HG03045 (cell line): Measurements from ENCODE around the gene PGLYRP3.
A peak's percentile ranks its signal among the peaks of the same experiment; 100 is the strongest.
"Not testable (repeated sequence)": the region's sequence is repeated elsewhere in the genome, so short reads cannot be mapped to it uniquely, and the experiment has no call there.

ENCODE experiments used
- ATAC-seq: cut with Tn5 transposase; IDR thresholded peaks from one replicate; pipeline ENCODE4 v1.9.1; 2021; ENCODE audit warnings: mild to moderate bottlenecking, moderate library complexity; ENCODE audit not compliant: unreplicated experiment

PGLYRP3 gene

DNA sequence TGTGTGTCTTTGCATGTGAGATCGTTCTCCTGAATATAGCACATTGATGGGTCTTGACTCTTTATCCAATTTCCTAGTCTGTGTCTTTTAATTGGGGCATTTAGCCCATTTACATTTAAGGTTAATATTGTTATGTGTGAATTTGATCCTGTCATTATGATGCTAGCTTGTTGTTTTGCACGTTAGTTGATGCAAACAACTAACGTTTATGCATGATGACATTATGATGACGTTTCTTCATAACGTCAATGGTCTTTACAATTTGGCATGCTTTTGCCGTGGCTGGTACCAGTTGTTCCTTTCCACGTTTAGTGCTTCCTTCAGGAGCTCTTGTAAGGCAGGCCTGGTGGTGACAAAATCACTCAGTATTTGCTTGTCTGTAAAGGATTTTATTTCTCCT is 5.4 kb upstream of the PGLYRP3 start:
- ATAC-seq, result not testable (repeated sequence)

DNA sequence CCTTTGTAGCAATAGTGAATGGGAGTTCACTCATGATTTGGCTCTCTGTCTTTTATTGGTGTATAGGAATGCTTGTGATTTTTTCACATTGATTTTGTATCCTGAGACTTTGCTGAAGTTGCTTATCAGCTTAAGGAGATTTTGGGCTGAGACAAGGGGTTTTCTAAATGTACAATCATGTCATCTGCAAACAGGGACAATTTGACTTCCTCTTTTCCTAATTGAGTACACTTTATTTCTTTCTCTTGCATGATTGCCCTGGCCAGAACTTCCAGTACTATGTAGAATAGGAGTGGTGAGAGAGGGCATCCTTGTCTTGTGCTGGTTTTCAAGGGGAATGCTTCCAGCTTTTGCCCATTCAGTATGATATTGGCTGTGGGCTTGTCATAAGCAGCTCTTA is 3.3 kb upstream of the PGLYRP3 start:
- ATAC-seq, result not testable (repeated sequence)

DNA sequence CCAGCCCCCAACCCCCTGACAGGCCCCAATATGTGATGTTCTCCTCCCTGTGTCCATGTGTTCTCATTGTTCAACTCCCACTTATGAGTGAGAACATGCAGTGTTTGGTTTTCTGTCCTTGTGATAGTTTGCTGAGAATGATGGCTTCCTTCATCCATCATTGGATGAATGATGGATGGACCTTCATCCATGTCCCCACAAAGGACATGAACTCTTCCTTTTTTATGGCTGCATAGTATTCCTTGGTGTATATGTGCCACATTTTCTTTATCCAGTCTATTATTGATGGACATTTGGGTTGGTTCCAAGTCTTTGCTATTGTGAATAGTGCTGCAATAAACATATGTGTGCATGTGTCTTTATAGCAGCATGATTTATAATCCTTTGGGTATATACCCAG is 1.6 kb upstream of the PGLYRP3 start:
- ATAC-seq, result not testable (repeated sequence)

DNA sequence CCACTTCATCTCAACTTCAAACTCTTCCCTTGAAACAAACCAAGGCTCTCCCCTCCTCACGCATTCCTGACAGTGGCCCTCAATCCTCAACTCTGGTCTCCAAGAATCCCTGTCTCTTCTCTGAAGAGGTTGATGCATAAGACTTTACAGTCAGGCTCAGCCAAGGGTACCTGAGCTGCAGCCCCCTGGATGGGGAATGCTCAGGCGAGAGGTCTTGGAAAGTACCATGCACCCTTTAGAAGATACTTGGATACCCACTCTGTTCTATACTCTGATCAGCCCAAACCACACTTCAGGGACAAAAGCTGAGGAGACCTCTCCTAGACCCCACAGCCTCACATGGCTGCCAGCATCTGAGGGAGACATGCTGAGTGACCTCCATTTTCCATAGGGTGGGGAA is 536 bp upstream of the PGLYRP3 start:
- no peak for ATAC-seq

DNA sequence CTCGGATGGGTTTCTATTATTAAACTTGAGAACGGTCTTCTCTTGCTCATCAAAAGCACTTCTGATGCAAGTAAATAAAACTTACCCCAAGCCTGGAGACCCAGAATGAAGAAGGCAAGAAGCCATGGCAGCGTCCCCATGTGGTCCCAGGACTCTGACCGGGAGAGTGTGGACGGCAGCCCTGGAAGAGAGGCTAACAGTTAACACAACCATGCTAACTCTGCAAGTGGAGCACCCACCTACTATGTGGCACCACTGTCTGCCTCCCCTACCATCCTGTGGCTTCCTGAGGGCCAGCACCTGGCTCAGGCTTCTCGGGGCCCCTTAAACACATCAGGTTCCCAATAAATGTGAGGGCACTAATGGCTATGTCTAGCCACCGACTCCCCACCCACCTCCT is 2.2 kb downstream of the PGLYRP3 start:
- no peak for ATAC-seq

DNA sequence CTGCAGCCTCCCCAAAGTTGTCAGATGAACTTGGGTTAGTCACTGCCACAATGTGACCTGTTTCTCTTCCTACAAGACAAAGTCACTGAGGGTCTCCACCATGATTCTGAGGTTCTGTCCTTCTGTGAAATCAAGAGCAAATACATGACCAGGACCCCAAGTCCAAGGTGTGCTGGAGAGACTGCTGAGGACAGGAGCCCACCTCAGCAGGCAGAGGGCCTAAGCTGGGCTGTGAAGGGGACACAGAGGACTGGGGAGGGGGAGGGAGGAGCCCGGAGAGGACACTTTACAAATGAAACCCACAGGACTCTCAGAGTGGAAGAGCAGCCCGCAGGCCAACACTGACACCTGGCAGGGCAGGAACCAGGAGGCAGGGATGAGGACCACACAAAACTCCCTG is 3.3 kb downstream of the PGLYRP3 start:
- no peak for ATAC-seq

DNA sequence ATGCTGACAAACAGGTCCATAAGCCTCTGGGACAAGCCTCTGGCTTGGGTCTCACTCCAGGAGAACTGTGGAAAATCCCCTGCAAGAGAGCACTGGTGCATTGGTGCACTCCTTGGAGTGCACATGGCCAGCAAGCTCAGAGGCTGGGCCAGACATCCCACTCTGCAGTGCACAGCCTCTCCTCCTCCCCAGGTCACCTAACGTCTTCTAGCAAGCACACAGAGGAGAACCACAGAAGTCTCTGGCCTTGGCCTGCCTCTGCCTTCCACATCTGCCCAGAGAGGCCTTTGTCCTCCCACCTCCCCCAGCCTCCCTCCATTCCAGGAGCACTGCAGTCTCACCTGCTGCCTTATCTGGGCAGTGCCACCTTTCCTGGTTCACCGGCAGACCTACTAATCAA is 4.2 kb downstream of the PGLYRP3 start:
- no peak for ATAC-seq

DNA sequence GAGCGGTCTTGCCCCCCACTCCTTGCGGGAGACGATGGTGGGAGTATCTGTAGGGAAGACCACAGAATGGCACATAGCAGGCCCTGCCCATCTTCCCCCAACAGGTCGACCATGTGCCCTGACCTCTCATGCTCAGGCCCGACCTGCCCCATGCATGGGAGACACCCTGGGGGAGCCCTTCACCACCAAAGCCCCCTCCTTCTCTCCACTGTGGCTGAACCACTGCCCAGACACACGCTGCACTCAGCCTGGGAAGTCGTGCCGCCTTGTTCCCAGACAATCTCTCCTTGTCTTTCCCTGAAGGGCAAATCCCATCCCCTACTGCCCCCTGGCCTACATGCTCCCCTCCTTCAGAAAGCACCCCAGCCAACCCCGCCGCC is 5.5 kb downstream of the PGLYRP3 start:
- no peak for ATAC-seq

DNA sequence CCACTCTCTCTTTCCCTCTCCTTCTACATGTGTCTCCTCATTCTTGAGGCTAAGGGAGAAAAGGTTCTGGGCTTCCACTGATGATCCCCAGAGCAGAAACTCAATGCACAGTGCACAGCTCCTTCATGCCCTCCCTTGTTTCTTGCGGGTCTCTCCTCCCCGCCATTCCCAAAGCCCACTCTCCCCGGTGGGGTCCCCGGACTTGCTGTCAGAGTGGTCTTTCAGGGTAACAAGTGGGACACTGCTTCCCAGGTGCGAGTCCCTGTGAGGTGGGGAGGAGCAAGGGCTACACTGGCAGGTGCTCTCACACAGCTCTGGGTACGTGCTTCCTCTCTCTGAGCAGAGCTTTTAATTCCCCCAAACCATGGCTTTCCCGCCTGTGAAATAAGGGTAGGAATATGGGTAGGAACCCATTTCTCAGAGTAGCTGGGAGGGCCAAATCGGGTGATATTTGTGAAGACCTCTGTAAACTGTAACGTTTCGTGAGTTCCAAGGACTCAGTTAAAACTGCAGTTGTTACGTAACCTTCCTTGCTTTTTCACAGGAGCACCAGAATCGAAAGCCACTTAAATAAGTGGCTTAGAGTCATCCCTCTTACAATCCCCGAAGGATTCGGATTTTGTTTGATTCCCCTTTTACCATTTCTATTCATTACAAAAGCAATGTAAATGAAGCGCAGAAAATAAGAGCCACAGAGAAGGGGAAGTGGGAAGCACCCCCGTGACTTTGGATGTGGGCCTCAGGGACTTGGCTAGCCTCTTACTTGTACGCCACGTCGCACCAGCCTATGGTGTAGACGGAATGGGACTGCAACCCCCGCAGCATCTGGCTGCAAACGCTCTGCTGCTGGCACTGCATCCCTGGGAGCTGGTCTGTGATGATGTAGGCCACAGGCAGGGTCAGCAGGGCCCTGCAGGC is 6.2 kb downstream of the PGLYRP3 start:
- no peak for ATAC-seq

DNA sequence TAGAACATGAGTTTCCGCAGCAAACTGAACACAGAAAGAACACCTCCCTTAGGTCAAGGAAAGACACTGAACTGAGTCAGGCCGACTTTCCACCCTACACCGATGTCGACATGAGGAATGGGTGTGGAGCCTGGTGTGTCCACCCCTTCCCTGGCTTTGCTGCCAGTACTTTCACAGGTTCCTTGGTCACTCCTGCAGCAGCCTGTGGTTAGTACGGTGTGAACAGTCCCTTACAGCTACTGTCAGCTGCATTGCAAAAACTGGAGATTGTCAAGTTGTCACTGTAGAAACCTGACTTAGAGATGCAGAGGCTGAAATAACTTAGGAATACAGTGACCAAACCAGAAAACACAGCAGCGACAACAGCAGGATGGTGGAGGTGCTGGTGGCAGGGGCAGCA is 7.1 kb downstream of the PGLYRP3 start:
- ATAC-seq, result no peak

DNA sequence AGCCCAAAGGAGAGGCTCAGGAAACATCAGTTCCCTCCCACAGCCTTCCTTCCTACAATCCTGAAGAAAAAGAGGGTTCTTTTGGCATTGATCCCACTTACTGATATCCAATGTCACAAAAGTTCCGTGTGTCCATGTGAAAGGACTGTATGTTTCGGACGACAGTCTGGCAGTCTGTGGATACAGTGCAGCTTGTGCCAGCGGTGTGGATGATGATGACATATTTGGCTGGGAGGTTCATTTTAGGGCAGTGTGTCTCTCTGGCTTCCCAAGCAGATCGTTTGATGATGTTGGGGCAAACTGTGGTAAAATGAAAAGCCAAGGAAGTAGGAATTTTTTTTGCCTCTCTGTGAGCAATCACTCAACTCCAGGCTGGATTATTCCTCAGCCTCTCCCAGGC is 10.4 kb downstream of the PGLYRP3 start:
- no peak for ATAC-seq

DNA sequence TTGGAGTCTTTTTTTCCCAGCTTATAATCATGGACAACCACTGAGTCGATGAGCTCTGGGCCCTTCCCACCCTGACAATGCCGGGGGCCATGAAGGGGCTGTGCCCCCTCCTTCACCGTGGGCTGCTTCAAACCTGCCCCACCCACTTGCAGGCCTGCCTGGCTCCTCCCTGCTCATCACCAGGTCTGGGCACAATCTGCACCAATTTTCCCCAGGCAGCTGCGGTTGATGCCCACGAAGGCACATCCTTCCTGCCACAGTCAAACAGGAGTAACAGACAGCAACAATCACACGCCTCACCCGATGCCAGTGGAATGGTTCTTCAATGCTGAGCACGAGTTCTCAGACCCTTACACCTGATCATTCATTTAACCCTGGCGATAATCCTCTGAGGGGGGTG is 18.9 kb downstream of the PGLYRP3 start:
- no peak for ATAC-seq

DNA sequence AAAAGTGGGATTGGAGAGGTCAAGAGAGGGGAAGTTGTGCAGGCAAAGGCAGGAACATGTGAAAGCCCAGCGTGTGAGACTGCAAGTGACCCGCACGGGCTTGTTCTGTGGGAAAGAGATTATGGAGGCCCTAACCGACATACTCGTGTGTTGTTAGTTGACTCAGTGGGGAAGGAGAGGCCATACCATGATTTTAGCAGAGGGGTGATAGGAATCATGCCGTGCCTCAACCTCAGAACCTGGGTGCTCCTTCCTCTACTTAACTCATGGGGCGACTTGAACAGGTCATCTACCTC is 19.3 kb downstream of the PGLYRP3 start:
- no peak for ATAC-seq

DNA sequence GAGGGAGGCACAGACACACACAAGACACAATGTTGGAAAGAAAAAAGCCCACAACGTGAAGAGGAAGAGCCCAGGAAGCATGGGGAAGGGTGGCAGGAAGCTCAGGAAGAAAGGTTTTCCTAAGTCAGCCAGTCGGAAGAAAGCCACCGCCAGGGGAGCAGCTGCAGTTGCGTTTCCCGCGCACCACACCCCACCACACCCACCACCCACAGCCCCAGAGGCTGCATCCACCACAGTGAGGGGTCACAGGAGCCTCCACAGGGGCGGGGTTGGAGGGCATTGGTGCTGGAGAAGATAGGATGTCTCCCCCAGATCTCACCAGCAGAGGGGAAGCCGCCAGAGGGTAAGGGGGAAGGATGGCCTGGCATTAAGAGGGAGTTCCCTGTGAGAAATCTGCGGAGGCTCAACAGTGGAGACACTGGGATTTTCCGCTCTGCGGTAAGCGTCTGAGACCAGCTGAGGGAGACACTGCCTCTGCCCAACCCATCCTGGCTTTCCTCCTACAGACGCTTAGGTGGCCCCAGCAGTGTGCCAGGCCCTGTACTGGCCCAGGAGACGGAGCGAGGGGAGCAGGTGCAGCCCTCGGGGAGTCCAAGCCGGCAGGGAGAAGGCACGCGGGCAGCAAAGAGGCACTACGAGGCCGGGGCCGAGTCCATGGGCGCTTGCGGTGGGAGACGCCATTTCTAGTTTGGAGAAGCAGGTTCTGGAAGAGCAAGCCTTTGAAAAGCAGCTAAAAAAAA is 19.8 kb downstream of the PGLYRP3 start:
- ATAC-seq, result no peak

DNA sequence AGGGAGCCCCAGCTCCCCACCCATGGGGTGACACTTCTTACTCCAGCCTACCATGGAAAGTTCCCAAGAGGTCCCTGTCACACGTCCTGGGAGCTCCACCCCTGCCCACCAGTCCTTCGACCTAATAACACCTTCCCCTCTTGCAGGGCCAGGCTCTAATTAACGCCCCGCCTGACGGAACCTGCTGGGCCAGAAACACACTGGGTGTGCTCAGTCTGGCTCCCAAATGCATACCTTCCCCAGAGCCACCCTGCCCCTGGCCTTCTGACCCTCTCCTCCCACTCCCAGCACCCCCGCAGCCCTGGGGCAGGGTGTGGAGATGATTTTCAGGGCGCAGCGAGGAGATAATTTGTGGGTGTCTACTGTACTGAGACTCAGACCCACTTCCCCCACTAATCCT is 20.6 kb downstream of the PGLYRP3 start:
- no peak for ATAC-seq

DNA sequence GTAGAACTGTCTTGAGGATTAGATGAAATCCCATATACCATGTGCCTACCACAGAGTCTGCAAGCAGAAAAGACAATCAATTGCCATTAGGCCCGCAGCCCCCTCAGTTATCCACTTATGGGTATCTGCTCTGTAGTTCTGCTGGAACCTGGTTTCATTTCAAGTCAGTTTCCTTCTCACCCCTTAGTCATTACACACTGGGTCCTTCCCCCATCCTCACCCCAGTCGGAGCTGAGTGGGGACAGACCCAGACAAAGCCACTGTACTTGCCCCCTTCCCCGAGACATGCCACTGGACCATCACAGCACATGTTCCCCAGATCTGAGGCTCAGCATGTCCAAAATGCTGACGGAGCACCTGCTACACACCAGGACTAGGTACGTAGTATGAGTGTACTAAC is 21.2 kb downstream of the PGLYRP3 start:
- ATAC-seq, result no peak

DNA sequence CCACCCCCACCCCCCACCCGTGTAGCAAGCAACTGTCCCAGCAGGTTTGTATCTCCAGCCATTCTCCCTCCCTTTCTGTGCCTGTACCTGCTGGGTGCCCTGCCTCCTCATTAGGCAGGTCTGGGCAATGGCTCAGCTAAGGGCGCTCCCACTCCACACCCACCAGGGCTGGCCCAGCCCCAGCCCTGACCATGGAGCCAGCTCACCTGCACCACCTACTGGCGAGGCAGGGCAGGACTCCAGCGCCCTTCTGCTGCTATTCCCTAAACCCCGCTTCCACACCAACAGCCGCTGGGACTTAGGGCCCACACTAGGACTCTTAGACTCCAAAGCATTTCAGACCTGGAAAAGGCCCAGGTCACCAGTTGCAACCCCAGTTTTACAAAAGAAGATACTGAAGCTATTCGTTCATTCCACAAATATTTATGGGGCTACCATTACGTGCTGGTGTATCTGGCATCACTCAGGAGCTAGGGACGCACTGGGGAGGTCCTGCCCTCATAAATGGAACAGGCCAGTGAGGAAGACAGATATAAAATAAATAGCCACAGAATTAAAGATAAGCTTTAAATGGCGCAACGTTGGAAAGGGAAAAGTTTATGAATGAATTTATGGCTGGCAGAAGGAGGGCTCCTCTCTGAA is 24.0 kb downstream of the PGLYRP3 start:
- ATAC-seq, result no peak

DNA sequence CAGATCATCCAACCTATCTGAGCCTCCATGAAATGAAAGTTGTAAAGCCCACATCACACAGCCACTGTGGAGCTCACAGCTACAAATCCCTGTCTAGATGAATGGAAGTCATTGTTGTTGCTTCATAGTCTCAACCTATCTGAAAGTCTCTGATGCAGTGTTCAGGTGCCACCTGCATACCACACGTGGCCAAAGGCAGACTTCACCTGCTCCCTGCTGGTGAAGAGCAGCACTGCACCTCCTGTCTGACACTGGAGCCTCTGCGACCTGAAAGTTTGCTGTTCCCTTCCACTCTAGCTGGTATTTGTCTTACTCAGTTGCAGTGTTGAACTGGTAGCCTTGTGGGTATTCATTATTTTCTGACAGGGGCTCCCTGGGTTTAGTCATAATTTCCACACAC is 34.9 kb downstream of the PGLYRP3 start:
- peak; percentile 76 for ATAC-seq

DNA sequence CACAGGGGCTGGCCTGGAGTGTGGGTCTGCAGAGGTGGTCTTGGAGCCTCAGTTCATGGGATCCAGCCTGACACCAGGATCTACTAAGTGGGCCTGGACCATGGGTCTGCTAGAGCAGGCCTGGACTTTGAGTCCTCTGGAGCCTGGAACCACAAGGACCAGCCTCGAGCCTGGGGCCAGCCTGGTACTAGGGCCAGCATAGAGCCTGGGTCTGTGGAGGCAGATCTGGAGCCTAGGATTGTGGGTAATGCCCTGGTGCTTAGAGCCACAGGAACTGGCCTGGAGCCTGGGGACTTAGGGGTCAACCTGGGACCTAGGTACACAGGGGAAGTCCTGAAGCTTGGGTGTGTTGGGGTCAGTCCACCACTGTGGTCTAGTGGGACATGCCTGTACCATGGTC is 40.6 kb downstream of the PGLYRP3 start:
- ATAC-seq, result no peak

DNA sequence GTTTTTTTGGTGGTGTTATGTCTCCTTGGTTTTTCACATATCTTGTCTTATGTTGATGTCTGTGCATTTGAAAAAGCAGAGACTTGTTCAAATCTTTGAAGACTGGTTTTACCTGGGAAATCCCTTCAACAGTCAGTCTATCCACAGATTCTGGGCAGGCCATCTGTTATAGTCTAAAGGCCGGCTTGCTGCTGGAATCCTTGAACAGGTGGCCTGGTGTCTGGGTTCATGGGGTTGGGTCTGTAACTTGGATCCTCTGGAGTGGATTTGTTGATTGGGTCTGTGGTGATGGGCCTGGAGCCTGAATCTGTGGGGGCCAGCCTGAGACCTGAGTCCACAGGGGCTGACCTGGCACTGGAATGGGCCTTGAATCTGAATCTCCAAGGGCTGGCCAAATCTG is 41.0 kb downstream of the PGLYRP3 start:
- no peak for ATAC-seq

DNA sequence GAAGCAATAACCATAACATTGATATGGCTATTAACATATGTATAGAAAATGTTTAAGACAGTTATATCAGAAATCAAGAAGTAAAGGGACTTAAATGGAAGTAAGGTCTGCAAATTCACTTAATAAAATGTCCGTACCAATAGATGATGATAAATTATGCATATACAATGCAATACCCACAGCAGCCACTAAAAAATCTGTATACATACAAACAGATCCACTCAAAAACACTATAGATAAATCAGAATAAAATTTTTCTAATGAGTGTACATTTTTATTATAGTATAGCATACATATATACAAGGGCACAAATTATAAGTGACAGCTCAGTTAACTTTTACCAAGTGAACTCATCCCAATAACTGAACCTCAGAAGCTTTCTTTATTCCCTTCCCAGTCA is 47.3 kb downstream of the PGLYRP3 start:
- no peak for ATAC-seq
